NCI-H1417 (cell line): ENCODE measurements around the gene CERS1.
A peak's percentile ranks its signal among the peaks of the same experiment; 100 is the strongest.

Experiments
- DNase-seq, 3 experiments: peaks; one replicate each; lab custom pipeline; 2025; lab: John Stamatoyannopoulos, UW

Gene CERS1

GRCh38 chr19:18856385-18857126 lies 39.4 kb downstream of the CERS1 start:
- DNase-seq = peak in 1 of 3 experiments; percentile 13

DNA sequence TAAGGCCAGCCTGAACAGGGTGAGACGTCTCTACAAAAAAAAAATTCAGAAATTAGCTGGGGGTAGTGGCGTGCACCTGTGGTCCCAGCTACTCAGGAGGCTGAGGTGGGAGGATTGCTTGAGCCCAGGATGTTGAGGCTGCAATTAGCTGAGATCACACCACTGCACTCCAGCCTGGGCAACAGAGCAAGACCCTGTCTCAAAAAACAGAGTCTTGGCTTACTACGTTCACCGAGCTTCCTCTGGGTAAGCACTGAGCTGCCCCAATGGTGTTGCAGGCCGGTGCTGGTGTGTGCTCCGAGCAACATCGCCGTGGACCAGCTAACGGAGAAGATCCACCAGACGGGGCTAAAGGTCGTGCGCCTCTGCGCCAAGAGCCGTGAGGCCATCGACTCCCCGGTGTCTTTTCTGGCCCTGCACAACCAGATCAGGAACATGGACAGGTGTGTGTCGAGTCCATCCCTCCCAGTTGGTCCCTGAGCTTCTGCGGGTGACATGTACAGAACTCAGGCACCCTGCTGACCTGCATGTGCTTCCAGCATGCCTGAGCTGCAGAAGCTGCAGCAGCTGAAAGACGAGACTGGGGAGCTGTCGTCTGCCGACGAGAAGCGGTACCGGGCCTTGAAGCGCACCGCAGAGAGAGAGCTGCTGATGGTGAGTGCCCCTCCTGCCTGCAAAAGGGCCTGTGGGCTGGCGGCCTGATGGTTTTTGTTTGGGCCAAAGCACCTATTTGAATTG lies 40.1 kb downstream of the CERS1 start:
- no peak for DNase-seq

DNA sequence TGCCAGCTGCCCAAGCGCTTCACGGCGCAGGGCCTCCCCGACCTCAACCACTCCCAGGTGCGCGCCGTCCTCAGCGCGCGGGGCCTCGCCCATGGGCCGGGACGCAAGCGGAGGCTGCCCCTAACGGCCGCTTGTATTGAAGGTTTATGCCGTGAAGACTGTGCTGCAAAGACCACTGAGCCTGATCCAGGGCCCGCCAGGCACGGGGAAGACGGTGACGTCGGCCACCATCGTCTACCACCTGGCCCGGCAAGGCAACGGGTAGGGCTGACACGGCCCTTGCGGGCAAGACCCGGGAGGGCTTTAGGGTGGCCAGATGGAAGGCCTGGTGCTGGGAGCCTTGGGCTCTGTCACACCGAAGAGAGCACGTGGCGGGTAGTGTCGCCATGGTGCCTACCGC lies 41.0 kb downstream of the CERS1 start:
- DNase-seq = no peak

- no peak for DNase-seq
Measured at GRCh38 chr19:18853755-18854427, 42.1 kb downstream of the CERS1 start.

DNA sequence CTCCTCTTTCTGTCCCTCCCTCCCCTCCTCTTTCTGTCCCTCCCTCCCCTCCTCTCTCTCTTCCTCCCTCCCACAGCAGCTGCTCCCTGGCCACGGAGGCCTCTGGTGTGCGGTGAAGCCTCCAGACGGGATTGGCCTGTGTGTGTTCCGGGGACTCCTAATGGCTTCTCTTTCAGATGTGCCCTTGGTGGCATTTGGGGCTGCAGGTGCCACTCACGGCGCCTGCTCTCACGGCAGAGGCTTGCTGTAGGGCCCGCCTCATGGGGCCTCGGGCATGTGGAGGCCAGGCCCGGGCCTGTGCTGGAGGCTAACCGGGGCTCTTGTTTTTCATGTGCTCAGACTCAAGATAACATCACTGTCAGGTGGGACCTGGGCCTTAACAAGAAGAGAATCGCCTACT lies 43.3 kb downstream of the CERS1 start:
- no peak for DNase-seq

- no peak for DNase-seq
Measured at GRCh38 chr19:18851673-18852325, 44.2 kb downstream of the CERS1 start.

DNA sequence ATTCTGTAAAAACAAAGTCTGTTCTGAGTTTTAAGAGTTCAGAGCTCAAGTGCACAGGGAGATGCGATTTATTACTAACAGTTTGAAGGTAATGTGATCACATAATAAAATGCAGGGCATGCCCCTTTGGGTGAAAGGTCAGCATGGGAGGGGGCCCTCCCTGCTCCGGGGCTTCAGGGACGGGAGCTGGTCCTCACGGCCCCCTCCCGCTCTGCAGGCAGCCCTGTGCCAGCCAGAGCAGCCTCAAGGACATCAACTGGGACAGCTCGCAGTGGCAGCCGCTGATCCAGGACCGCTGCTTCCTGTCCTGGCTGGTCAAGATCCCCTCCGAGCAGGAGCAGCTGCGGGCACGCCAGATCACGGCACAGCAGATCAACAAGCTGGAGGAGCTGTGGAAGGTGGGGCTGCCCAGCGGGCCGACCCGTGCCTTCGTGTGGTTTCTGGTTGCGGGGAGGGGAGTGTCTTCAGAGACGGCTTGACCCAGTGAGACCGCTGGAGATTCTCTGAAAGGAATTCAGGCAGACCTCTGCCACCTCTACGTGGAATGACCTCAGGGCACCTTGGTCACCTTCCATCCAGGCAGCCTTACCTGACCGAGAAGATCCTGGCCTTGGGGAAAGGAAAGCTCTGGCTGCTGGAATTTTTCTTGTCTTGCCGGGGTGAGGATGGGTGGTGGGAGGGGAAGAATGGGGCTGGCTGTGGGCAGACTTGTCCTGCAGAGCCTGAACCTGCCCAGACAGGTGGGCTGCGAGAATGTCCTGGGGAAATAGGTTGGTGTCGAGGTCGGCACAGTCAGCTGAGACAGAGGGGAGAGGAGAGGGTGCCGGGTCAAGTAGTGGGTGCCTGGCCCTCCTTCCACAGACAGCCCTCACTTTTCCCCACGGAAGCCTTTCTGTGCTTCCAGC lies 45.2 kb downstream of the CERS1 start:
- DNase-seq = no peak

- no peak for DNase-seq
Measured at GRCh38 chr19:18849838-18850400, 46.0 kb downstream of the CERS1 start.

- no peak for DNase-seq
Measured at GRCh38 chr19:18848878-18849661, 46.9 kb downstream of the CERS1 start.

DNA sequence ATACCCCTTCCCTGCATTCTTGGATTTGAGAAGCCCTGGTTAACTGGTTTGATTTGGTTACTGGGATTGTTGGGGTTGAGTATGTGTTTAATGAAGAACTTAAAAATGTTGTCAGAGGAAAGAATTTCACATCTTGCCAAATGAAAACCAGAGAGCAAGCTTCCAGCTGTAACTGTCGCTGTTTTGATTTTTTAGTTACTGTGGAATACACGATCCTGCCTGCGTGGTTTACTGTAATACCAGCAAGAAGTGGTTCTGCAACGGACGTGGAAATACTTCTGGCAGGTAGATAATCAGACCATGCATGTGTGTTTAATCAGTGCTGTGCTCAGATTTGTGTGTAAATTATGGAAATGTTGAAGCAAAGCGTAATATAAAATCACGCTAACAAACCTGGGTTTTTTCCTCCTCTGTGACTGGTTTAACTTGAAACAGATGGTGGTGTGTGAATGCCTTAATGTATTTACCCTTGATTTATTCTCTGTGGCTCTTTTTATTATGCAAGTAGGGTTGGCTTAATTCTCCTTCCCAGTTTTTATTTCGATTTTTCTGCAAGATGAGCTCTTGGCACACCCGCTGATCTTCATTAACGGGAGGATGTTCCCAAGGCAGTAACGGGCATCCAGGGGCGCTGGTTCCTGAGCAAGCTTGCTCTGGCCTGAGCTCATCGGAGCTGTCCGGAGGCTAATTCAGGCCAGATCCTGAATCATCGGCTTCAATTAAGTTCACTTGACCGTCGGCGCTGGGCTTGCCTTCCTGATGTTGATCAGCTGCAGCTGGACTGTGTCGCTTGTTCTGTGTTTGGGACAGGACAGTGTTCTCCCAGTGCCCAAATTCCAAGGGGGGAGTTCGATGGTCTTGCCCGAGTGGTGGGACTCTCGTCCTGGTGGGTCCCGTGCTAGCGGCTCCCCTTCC lies 48.2 kb downstream of the CERS1 start:
- no peak for DNase-seq

DNA sequence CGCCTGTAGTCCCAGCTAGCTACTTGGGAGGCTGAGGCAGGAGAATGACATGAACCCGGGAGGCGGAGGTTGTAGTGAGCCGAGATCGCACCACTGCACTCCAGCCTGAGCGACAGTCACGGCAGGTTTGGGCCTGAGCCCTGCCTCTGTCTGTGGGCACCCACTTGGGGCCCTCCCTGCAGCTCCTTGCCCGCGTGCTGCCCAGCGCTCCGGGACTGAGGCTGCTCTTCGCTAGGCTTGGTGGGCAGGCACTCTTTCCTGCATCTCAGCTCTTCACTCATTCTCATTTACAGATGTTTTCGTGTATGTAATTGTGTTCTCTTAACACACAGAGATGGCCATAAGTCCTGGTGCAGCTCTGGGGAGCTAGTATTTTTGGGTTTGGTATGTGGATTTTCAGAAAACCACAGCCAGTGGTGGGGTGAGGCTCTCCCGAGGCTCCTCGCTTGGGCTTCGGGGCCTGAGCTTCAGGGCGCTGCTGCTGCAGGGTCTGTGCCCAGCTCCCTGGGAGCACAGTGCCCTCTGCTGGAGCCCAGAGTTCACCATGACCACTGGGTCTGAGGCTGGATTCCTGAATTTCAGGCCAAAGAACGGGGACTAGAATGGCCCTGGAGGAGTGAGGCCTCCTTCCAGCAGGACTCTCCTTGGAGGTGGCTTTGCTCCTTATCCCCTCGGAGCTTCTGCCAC lies 49.0 kb downstream of the CERS1 start:
- DNase-seq = peak; percentile 32 to 72 (median 55)

GRCh38 chr19:18845961-18846360 lies 50.0 kb downstream of the CERS1 start:
- no peak for DNase-seq

DNA sequence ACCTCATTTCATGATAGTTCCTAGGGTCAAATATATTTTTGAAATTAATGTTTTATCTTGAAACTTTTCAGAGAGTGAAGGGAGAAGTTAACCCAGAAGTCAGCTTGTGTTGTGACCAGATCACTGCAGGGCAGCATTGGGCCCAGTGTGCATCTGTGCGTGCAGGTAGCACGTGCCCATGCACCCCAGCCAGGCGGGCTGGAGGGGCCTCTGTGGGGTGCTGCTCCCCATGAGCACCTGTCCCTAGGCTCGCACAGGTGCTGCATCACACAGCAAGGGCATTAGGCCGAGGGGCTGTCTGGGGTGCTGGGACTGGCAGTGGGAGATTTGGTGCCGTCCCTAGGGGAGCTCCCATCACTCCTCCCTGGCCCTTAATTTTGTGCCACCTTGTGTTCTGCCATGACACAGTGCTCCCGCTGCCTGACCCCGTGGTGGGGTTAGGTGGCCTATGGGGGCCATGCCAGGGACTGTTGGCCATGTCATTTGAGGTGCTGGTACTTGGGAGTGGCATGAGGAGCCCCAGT lies 51.1 kb downstream of the CERS1 start:
- no peak for DNase-seq

DNA sequence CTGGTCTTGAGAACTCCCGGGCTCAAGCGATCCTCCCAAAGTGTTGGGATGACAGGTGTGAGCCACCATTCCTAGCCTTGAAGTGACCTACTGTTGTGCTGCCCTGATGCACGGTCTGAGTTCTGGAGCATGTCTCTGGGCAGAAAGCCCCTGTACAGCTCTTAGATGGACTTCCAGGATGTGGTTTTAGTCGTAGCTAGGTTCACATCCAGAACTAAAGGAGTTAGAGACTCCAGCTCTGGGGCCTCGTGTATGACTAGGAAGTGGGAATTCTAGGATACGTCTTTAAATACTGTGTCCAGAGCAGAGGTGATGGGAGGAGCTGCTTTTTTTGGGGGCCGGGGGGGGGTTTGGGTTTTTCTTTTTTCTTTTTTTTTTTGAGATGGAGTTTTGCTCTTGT lies 52.0 kb downstream of the CERS1 start:
- DNase-seq = no peak

DNA sequence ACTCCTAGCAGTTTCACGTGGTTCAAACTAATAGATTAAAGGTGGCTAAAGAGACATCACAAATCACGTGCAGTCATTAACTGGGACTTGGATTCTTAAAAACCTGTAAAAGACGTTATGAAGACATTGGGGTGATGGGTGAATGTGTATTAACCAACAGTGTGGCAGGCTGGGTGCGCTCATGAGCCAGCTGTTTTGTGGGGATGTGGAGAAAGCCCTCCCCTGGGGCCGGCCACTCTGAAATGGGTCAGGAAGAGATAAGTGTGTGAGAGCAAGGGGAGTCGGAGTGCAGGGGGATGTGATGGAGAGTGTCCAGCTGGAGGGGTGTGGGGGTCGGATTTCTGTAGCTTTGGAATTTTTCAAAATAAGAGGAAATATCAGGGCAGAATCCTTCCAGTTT lies 53.8 kb downstream of the CERS1 start:
- DNase-seq = no peak

GRCh38 chr19:18841400-18841799 lies 54.6 kb downstream of the CERS1 start:
- DNase-seq = no peak

DNA sequence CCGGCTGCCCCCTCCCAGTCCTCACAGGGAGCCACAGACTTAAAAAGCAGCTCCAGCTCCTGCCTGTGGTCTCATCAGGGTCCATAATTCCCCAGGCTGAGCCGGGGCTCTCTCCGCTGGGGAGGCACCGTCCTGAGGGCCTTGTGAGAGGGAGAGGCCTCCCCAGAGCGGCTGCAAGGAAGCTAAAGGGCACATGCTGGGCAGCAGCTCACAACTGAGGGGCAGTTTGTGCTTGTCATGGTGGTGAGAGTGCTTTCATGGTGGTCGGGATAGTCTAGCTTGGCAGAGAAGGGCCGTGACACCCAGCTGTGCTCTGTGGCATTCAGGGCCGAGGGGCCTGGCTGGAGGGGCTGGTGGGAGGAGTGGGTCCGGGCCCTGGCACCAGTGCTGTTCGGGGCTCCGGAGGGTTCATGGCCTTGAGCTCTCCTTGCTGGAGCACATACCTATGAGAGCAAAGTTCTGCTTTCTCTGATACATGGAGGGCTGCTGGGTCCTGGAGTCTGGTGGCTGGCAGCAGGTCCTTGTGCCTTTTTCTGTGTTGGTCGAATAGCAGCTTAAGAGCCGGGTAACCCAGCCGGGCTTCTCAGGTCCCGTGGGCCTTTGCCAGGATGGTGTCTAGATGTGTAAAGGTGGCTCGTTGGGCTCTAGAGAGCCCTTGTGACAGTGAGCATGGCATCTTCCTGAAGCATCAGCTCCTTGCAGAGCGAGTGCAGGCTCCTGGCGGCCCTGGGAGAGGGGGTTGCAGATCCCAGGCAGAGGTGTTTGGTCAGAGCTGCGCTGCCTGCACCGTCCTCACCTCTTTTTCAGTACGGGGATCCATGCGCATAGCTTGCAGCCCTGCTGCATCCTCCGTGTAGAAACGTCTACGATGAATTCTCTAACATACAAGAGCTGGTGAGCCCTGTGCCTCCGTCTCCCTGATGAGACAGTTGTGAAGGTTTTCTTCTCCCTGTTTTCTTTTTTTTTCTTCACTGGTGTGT lies 55.4 kb downstream of the CERS1 start:
- no peak for DNase-seq
